Endothelial cell of umbilical vein (primary cell): Measurements from ENCODE around the gene PAX9.

ENCODE experiments used
- CTCF ChIP-seq, 2 donors: IDR thresholded peaks; 1 replicate in 1 of 2; 2 replicates in 1 of 2; pipeline ENCODE4 v1.5.1; 2011; ENCODE audit warnings: low read length in 2 of 2, mild to moderate bottlenecking in 2 of 2, moderate library complexity in 2 of 2, control low read depth in 1 of 2, inconsistent platforms in 1 of 2, low read depth in 1 of 2; ENCODE audit not compliant: insufficient read depth in 1 of 2; ENCODE audit errors: extremely low read depth in 1 of 2
- EZH2 ChIP-seq: IDR thresholded peaks from 2 replicates; pipeline ENCODE4 v1.6.1; 2012; ENCODE audit warnings: borderline replicate concordance, low read depth, mild to moderate bottlenecking, moderate library complexity, low read length, inconsistent platforms; ENCODE audit not compliant: severe bottlenecking
- FOS ChIP-seq: IDR thresholded peaks from 2 replicates; pipeline ENCODE4 v1.6.1; 2011; ENCODE audit warnings: mild to moderate bottlenecking, low read length, moderate library complexity, borderline replicate concordance; ENCODE audit not compliant: insufficient read depth
- GATA2 ChIP-seq: IDR thresholded peaks from 2 replicates; pipeline ENCODE4 v1.7.0; 2011; ENCODE audit warnings: low read depth, mild to moderate bottlenecking, moderate library complexity, mixed read lengths, low read length; ENCODE audit not compliant: insufficient read length, insufficient read depth
- JUN ChIP-seq: IDR thresholded peaks from 2 replicates; pipeline ENCODE4 v1.6.1; 2011; ENCODE audit warnings: borderline replicate concordance, low read depth; ENCODE audit not compliant: insufficient read length, insufficient read depth
- MAX ChIP-seq: IDR thresholded peaks from 2 replicates; pipeline ENCODE4 v1.6.1; 2011; ENCODE audit not compliant: insufficient read depth, insufficient read length
- POLR2A ChIP-seq: IDR thresholded peaks from 2 replicates; pipeline ENCODE4 v1.6.1; 2012; ENCODE audit warnings: low read depth, mild to moderate bottlenecking, control low read depth, low read length
- POLR2AphosphoS5 ChIP-seq: IDR thresholded peaks from 2 replicates; pipeline ENCODE4 v1.6.1; 2012; ENCODE audit warnings: low read depth, mild to moderate bottlenecking, control low read depth, low read length, moderate library complexity; ENCODE audit not compliant: insufficient read depth

DNA sequence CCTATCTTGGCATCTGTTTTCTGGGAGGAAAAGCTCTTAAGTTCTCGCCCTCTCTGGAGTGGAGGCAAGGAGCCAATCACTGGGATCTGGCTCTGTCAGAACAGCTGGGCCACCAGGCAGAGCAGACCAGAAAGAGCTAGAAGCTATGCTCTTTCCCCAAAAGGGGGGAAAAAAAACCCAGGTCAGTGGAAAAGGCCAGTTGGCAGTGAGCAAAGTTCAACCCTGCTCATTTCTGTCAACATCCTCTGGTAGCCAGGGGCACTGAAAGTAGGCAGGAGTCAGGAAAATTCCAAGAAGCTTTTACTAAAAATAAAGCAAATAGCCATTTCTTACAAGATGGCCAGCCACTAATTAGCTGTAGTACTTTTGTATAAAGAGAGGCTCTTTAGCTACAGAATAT, 36.6 kb upstream of the PAX9 start:
- TF ChIP-seq CTCF (IDR thresholded peaks at IDR 0.05; ENCODE audit: extremely low read depth in 1 of 2, insufficient read depth in 1 of 2, low read depth in 1 of 2, low read length in 2 of 2) (no peak), GATA2 (no peak), FOS (no peak), POLR2A (no peak), EZH2 (no peak), POLR2AphosphoS5 (no peak), MAX (no peak), JUN (no peak)
